Measurements from ENCODE around the gene CCL4. TPM values are rescaled to one million over a fixed set of nuclear protein-coding genes. Genes with fewer than 3 reads are reported as not detected.
A peak's percentile ranks its signal among the peaks of the same experiment; 100 is the strongest.

The CCL4 gene
- total and polyA plus RNA-seq, 2 donors from 2014 or later = 3.9 to 5.1 TPM

DNA sequence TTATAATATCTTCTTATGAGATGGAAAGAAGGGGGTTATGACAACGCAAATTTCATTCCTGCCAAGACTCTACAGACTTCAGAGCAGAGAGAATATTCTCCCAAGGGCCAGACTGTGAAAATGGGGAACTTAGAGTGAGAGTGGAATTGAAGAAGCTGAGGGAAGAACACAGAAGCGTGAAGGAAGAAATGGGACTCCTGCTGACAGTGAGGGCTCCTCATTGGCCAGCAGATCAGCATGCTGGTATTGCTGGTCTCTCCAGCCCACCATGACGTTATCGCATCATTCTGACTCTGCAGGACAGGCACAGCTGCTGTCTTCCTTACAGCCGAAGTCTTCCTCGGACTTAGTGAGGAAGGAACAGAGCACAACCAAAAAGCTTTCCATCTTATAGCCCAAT is 24.3 kb downstream of the CCL4 start:
- no peak for FAIRE-seq
- H3K9me3 ChIP-seq (ENCODE audit: control insufficient read depth in 2 of 3, insufficient read depth in 1 of 3, low read length in 3 of 3) = peaks cover 0 to 13% (median 7%) of the 10 kb centered on the region in 3 donors
- intact Hi-C loops (cut with DNase I) = no loop called here
- TF ChIP-seq, protein P1, sequence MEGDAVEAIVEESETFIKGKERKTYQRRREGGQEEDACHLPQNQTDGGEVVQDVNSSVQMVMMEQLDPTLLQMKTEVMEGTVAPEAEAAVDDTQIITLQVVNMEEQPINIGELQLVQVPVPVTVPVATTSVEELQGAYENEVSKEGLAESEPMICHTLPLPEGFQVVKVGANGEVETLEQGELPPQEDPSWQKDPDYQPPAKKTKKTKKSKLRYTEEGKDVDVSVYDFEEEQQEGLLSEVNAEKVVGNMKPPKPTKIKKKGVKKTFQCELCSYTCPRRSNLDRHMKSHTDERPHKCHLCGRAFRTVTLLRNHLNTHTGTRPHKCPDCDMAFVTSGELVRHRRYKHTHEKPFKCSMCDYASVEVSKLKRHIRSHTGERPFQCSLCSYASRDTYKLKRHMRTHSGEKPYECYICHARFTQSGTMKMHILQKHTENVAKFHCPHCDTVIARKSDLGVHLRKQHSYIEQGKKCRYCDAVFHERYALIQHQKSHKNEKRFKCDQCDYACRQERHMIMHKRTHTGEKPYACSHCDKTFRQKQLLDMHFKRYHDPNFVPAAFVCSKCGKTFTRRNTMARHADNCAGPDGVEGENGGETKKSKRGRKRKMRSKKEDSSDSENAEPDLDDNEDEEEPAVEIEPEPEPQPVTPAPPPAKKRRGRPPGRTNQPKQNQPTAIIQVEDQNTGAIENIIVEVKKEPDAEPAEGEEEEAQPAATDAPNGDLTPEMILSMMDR (IDR thresholded peaks at IDR 0.05; ENCODE audit: borderline replicate concordance, extremely low read depth, insufficient read depth) = no peak
- no peak overlapping the region for H3K9ac ChIP-seq (ENCODE audit: low read length in 3 of 3)
- H3K4me3 ChIP-seq (ENCODE audit: low read length in 3 of 3) = no peak overlapping the region
- no peaks in the 10 kb centered on the region for H3K36me3 ChIP-seq (ENCODE audit: control insufficient read depth in 2 of 3, insufficient read depth in 3 of 3, low read length in 3 of 3)
- H3K4me1 ChIP-seq (ENCODE audit: control insufficient read depth in 2 of 3, insufficient read depth in 2 of 3, low read depth in 1 of 3, low read length in 3 of 3) = no peaks in the 10 kb centered on the region
- H3K27me3 ChIP-seq (ENCODE audit: control insufficient read depth, insufficient read depth, low read length) = no peaks in the 10 kb centered on the region
- no peak for DNase-seq
- no peak overlapping the region for H3K27ac ChIP-seq (ENCODE audit: low read depth in 2 of 2, low read length in 2 of 2)

DNA sequence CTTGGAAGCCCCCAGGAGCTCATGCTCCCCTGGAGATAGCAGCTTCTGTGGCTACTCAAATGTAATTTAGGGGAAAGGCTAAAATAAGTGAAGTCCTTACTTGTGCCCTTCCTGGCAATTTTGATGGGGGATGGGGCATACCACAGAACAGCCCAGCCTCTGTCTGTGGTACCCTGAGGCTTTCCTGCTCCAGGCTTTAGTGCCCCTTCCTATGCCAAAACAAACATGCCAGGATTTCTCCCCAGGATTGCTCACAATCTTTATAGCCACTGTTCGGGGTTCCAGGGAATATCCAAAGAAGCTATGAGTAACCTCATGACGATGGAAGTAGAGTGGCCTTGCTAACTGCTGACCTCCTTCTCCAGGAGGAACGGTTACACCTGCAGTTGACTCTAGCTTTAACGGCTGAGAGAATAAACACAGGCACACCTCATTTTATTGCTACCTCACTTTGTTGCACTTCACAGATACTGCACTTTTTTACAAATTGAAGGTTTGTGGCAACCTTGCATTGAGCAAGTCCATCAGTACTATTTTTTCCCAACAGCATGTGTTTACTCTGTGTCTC is 24.9 kb downstream of the CCL4 start:
- H3K4me3 ChIP-seq (ENCODE audit: low read length in 3 of 3) = no peak overlapping the region
- peaks cover 0 to 13% (median 7%) of the 10 kb centered on the region in 3 donors for H3K9me3 ChIP-seq (ENCODE audit: control insufficient read depth in 2 of 3, insufficient read depth in 1 of 3, low read length in 3 of 3)
- H3K9ac ChIP-seq (ENCODE audit: low read length in 3 of 3) = no peak overlapping the region
- no peaks in the 10 kb centered on the region for H3K27me3 ChIP-seq (ENCODE audit: control insufficient read depth, insufficient read depth, low read length)
- no peaks in the 10 kb centered on the region for H3K36me3 ChIP-seq (ENCODE audit: control insufficient read depth in 2 of 3, insufficient read depth in 3 of 3, low read length in 3 of 3)
- DNase-seq (no peak), FAIRE-seq (no peak)
- TF ChIP-seq, protein P1 (IDR thresholded peaks at IDR 0.05; ENCODE audit: borderline replicate concordance, extremely low read depth, insufficient read depth) = no peak
- no peak overlapping the region for H3K27ac ChIP-seq (ENCODE audit: low read depth in 2 of 2, low read length in 2 of 2)
- intact Hi-C loops (cut with DNase I) = no loop called here
- no peaks in the 10 kb centered on the region for H3K4me1 ChIP-seq (ENCODE audit: control insufficient read depth in 2 of 3, insufficient read depth in 2 of 3, low read depth in 1 of 3, low read length in 3 of 3)

DNA sequence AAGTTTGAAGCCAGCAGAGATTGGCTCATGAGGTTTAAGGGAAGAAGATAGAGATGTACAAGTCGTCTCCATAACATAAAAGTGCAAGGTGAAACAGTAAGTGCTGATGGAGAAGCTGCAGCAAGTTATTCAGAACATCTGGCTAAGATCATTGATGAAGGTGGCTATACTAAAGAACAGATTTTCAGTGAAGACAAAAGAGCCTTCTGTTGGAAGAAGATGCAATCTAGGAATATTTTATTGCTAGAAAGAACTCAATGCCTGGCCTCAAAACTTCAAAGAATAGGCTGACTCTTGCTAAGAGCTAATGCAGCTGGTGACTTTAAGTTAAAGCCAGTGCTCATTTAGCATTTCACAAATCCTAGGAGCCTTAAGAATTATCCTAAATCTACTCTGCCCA is 26.0 kb downstream of the CCL4 start:
- no peak for FAIRE-seq

More for the DNA sequence above, 26.0 kb downstream of the CCL4 start:
- Histone ChIP-seq H3K36me3 (ENCODE audit: control insufficient read depth in 2 of 3, insufficient read depth in 3 of 3, low read length in 3 of 3) (no peaks in the 10 kb centered on the region), H3K9me3 (ENCODE audit: control insufficient read depth in 2 of 3, insufficient read depth in 1 of 3, low read length in 3 of 3) (peaks cover 0 to 13% (median 7%) of the 10 kb centered on the region in 3 donors), H3K27me3 (ENCODE audit: control insufficient read depth, insufficient read depth, low read length) (no peaks in the 10 kb centered on the region), H3K4me1 (ENCODE audit: control insufficient read depth in 2 of 3, insufficient read depth in 2 of 3, low read depth in 1 of 3, low read length in 3 of 3) (no peaks in the 10 kb centered on the region), H3K27ac (ENCODE audit: low read depth in 2 of 2, low read length in 2 of 2) (no peak overlapping the region), H3K4me3 (ENCODE audit: low read length in 3 of 3) (no peak overlapping the region), H3K9ac (ENCODE audit: low read length in 3 of 3) (no peak overlapping the region)
- intact Hi-C loops (cut with DNase I) = no loop called here
- TF ChIP-seq, protein P1 (IDR thresholded peaks at IDR 0.05; ENCODE audit: borderline replicate concordance, extremely low read depth, insufficient read depth) = no peak
- peak in 1 of 5 donors; percentile 46 for DNase-seq
